Thoracic aorta (tissue), 2 donors: ENCODE data around the gene RFX1. TPM values are rescaled to one million over a fixed set of nuclear protein-coding genes. Genes with fewer than 3 reads are reported as not detected.

Source experiments
- ATAC-seq: fragments of 150-250 bp; one replicate; pipeline ENCODE4 v1.8.0; 2017; ENCODE audit warnings: low read depth; ENCODE audit not compliant: insufficient number of reproducible peaks, low FRiP score
- DNase-seq: peaks from one replicate; pipeline ENCODE4 v3.0.0-alpha.2; 2020; ENCODE audit warnings: low spot score
- H3K27ac ChIP-seq, 2 donors: fragments of 200-600 bp; sonication (generic); 1 replicate in 1 of 2; 2 replicates in 1 of 2; pipeline ENCODE4 v1.5.1; 2016; ENCODE audit warnings: mild to moderate bottlenecking in 2 of 2, moderate library complexity in 2 of 2
- H3K27me3 ChIP-seq: fragments of 200-600 bp; sonication (generic); replicated peaks from 2 replicates; pipeline ENCODE4 v1.6.0; 2016; ENCODE audit warnings: mild to moderate bottlenecking; ENCODE audit not compliant: insufficient read depth
- H3K36me3 ChIP-seq: fragments of 200-600 bp; sonication (generic); one replicate; pipeline ENCODE4 v1.5.1; 2016
- H3K4me1 ChIP-seq, 2 donors: fragments of 200-600 bp; sonication (generic); 1 replicate in 1 of 2; 2 replicates in 1 of 2; pipeline versions ENCODE4 v1.5.1 to v1.6.0; 2016; ENCODE audit warnings: low read depth in 2 of 2, mild to moderate bottlenecking in 1 of 2; ENCODE audit not compliant: control insufficient read depth in 1 of 2
- H3K4me3 ChIP-seq: fragments of 200-600 bp; sonication (generic); 2 replicates; pipeline ENCODE4 v1.5.1; 2016; ENCODE audit warnings: mild to moderate bottlenecking
- H3K9me3 ChIP-seq: fragments of 200-600 bp; sonication (generic); 2 replicates; pipeline ENCODE4 v1.5.1; 2016
- total RNA-seq, 2 donors: library from RNA; depleted of rRNA; stranded (reverse); fragments of >200 nt; gene quantifications; one replicate each; pipeline versions ENCODE4 v1.1.0 to v1.2.3, GENCODE V29; 2016
- TF ChIP-seq, protein P1 (sequence below): fragments of 200-600 bp; sonication (generic); IDR thresholded peaks from one replicate; pipeline ENCODE4 v1.5.1; 2019; ENCODE audit warnings: antibody characterized with exemption

The RFX1 gene
- total RNA-seq, 2 donors from 2014 or later, result 3.0 to 5.7 TPM

GRCh38 chr19:13952154-13952930, 53.8 kb downstream of the RFX1 start, which contains the start of gene DCAF15:
DCAF15 (plus strand) TSS chr19:13952509; CDS start chr19:13952513, 4 bp downstream.
- TF ChIP-seq, protein P1, sequence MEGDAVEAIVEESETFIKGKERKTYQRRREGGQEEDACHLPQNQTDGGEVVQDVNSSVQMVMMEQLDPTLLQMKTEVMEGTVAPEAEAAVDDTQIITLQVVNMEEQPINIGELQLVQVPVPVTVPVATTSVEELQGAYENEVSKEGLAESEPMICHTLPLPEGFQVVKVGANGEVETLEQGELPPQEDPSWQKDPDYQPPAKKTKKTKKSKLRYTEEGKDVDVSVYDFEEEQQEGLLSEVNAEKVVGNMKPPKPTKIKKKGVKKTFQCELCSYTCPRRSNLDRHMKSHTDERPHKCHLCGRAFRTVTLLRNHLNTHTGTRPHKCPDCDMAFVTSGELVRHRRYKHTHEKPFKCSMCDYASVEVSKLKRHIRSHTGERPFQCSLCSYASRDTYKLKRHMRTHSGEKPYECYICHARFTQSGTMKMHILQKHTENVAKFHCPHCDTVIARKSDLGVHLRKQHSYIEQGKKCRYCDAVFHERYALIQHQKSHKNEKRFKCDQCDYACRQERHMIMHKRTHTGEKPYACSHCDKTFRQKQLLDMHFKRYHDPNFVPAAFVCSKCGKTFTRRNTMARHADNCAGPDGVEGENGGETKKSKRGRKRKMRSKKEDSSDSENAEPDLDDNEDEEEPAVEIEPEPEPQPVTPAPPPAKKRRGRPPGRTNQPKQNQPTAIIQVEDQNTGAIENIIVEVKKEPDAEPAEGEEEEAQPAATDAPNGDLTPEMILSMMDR, result no peak
- peaks cover 21% of the 10 kb centered on the region for H3K36me3 ChIP-seq
- no peaks in the 10 kb centered on the region for H3K27me3 ChIP-seq
- peaks cover 0 to 13% of the 10 kb centered on the region in 2 donors for H3K4me1 ChIP-seq
- peak within 1 kb of the TSS; percentile 90 for H3K4me3 ChIP-seq
- peak within 1 kb of the TSS; percentile 59 to 79 for H3K27ac ChIP-seq
- DNase-seq (peak; percentile 97), ATAC-seq (peak; percentile 100)
- H3K9me3 ChIP-seq, result no peaks in the 10 kb centered on the region

DNA sequence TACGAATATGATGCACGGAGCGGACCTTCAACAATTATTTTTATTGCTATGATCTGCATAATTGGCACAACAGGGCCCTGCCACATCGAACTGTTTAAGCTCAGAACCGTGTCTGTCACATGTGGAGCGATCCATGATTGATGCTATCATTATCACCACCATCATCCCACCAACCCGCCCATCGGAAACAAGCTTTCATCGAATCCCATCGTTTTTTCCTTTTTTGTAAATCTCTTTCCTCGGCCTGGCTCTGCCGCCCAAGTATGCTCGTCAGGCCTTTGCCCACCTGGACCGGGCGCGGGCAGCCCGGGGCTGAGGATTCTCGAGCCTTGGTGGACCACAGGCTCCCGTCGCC, 54.3 kb downstream of the RFX1 start:
- Histone ChIP-seq H3K9me3 (no peaks in the 10 kb centered on the region), H3K27me3 (no peaks in the 10 kb centered on the region), H3K27ac (no peak overlapping the region), H3K4me3 (peak overlapping the region; percentile 90), H3K4me1 (peaks cover 0 to 13% of the 10 kb centered on the region in 2 donors), H3K36me3 (peaks cover 20% of the 10 kb centered on the region)
- ATAC-seq (no peak), DNase-seq (no peak)
- TF ChIP-seq, protein P1, result no peak

DNA sequence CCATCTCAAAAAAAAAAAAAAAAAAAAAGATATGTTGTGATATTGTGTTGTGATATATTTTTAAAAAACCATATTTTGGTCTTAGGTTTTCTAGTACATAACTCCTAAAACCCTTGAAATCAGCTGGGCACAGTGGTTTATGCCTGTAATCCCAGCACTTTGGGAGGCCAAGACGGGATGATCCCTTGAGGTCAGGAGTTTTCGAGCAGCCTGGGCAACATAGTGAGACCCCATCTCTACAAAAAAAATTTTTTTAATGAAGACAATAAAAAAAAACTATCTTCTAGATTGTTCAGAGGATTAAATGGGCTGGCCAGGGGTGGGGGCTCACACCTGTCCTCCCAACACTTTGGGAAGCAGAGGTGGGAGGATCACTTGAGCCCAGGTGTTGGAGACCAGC, 55.1 kb downstream of the RFX1 start:
- TF ChIP-seq, protein P1, result no peak
- ATAC-seq, result no peak
- H3K4me1 ChIP-seq, result peaks cover 0 to 13% of the 10 kb centered on the region in 2 donors
- H3K36me3 ChIP-seq, result peaks cover 13% of the 10 kb centered on the region
- no peak overlapping the region for H3K27ac ChIP-seq
- H3K4me3 ChIP-seq, result no peak overlapping the region
- no peak for DNase-seq
- no peaks in the 10 kb centered on the region for H3K9me3 ChIP-seq
- H3K27me3 ChIP-seq, result no peaks in the 10 kb centered on the region

GRCh38 chr19:13946414-13946813, 59.7 kb downstream of the RFX1 start:
- H3K4me3 ChIP-seq, result no peak overlapping the region
- DNase-seq (no peak), ATAC-seq (no peak)
- TF ChIP-seq, protein P1, result no peak
- H3K27ac ChIP-seq, result no peak overlapping the region
- no peaks in the 10 kb centered on the region for H3K36me3 ChIP-seq
- H3K4me1 ChIP-seq, result no peaks in the 10 kb centered on the region
- no peaks in the 10 kb centered on the region for H3K9me3 ChIP-seq
- H3K27me3 ChIP-seq, result no peaks in the 10 kb centered on the region

- ATAC-seq (no peak), DNase-seq (no peak)
- TF ChIP-seq, protein P1, result no peak
- peaks cover 5 to 7% of the 10 kb centered on the region in 2 donors for H3K4me1 ChIP-seq
- H3K9me3 ChIP-seq, result no peaks in the 10 kb centered on the region
- H3K27ac ChIP-seq, result no peak overlapping the region
- no peaks in the 10 kb centered on the region for H3K27me3 ChIP-seq
- H3K36me3 ChIP-seq, result no peaks in the 10 kb centered on the region
- H3K4me3 ChIP-seq, result no peak overlapping the region
These were observed 64.0 kb downstream of the RFX1 start for GRCh38 chr19:13942023-13942684.
